ENCODE results near the gene ATP13A3.

- TF ChIP-seq CTCF (IDR thresholded peaks at IDR 0.05; ENCODE audit: insufficient read depth, low read depth, low read length) (no peak), EZH2 (IDR thresholded peaks at IDR 0.05; ENCODE audit: insufficient read depth, low read length) (no peak)
These were observed 16.8 kb downstream of the ATP13A3 start for GRCh38 chr3:194469977-194470376.
